ENCODE measurements around the gene RAP1GDS1. TPM values are rescaled to one million over a fixed set of nuclear protein-coding genes. Genes with fewer than 3 reads are reported as not detected.
"Not testable (repeated sequence)": the region's sequence is repeated elsewhere in the genome, so short reads cannot be mapped to it uniquely, and the experiment has no call there.

RAP1GDS1 gene
- polyA plus RNA-seq, 4 donors: 11.3 to 22.8 (median 20.1) TPM

- DNase-seq (no peak), FAIRE-seq (no peak)
- no peaks in the 10 kb centered on the region for H3K27me3 ChIP-seq (ENCODE audit: control insufficient read depth in 3 of 3, insufficient read depth in 3 of 3, low read length in 3 of 3)
- no peaks in the 10 kb centered on the region for H3K4me1 ChIP-seq (ENCODE audit: control insufficient read depth in 3 of 3, insufficient read depth in 2 of 3, low read depth in 1 of 3, low read length in 2 of 3)
- H3K36me3 ChIP-seq (ENCODE audit: control insufficient read depth in 3 of 3, insufficient read depth in 2 of 3, low read depth in 1 of 3, low read length in 3 of 3): peaks cover 4 to 11% (median 7%) of the 10 kb centered on the region in 3 donors
- no peak overlapping the region for H3K4me3 ChIP-seq (ENCODE audit: low read depth in 1 of 3, low read length in 3 of 3)
- 96 to 97% (median 97%) methylated on average over 6 of the region's 6 CpGs for WGBS, 3 donors
- no peaks in the 10 kb centered on the region for H3K9me3 ChIP-seq (ENCODE audit: control insufficient read depth in 2 of 2, insufficient read depth in 1 of 2, low read depth in 1 of 2, low read length in 1 of 2)
- H3K27ac ChIP-seq (ENCODE audit: low read depth in 1 of 3, low read length in 2 of 3): no peak overlapping the region
These were observed 173.6 kb downstream of the RAP1GDS1 start for GRCh38 chr4:98434816-98435215.

GRCh38 chr4:98444371-98444770, 183.2 kb downstream of the RAP1GDS1 start:
- no peaks in the 10 kb centered on the region for H3K27me3 ChIP-seq (ENCODE audit: control insufficient read depth in 3 of 3, insufficient read depth in 3 of 3, low read length in 3 of 3)
- no peaks in the 10 kb centered on the region for H3K4me1 ChIP-seq (ENCODE audit: control insufficient read depth in 3 of 3, insufficient read depth in 2 of 3, low read depth in 1 of 3, low read length in 2 of 3)
- no peaks in the 10 kb centered on the region for H3K9me3 ChIP-seq (ENCODE audit: control insufficient read depth in 2 of 2, insufficient read depth in 1 of 2, low read depth in 1 of 2, low read length in 1 of 2)
- H3K36me3 ChIP-seq (ENCODE audit: control insufficient read depth in 3 of 3, insufficient read depth in 2 of 3, low read depth in 1 of 3, low read length in 3 of 3): peaks cover 0 to 8% (median 4%) of the 10 kb centered on the region in 3 donors
- no peak overlapping the region for H3K4me3 ChIP-seq (ENCODE audit: low read depth in 1 of 3, low read length in 3 of 3)
- no peak overlapping the region for H3K27ac ChIP-seq (ENCODE audit: low read depth in 1 of 3, low read length in 2 of 3)
- no peak for DNase-seq
- FAIRE-seq: no peak

- FAIRE-seq (no peak), DNase-seq (peak in 1 of 2 donors; percentile 62)
- Histone ChIP-seq H3K4me1 (ENCODE audit: control insufficient read depth in 3 of 3, insufficient read depth in 2 of 3, low read depth in 1 of 3, low read length in 2 of 3) (no peaks in the 10 kb centered on the region), H3K36me3 (ENCODE audit: control insufficient read depth in 3 of 3, insufficient read depth in 2 of 3, low read depth in 1 of 3, low read length in 3 of 3) (peaks cover 0 to 4% (median 2%) of the 10 kb centered on the region in 3 donors), H3K4me3 (ENCODE audit: low read depth in 1 of 3, low read length in 3 of 3) (no peak overlapping the region), H3K9me3 (ENCODE audit: control insufficient read depth in 2 of 2, insufficient read depth in 1 of 2, low read depth in 1 of 2, low read length in 1 of 2) (no peaks in the 10 kb centered on the region), H3K27ac (ENCODE audit: low read depth in 1 of 3, low read length in 2 of 3) (peak overlapping the region in 2 of 3 donors; percentile 49 to 83), H3K27me3 (ENCODE audit: control insufficient read depth in 3 of 3, insufficient read depth in 3 of 3, low read length in 3 of 3) (no peaks in the 10 kb centered on the region)
- WGBS, 3 donors: 68 to 79% (median 71%) methylated on average over 10 of the region's 10 CpGs
These were observed 185.6 kb downstream of the RAP1GDS1 start for GRCh38 chr4:98446499-98447375.

GRCh38 chr4:98447648-98448047, 186.5 kb downstream of the RAP1GDS1 start:
- no peak overlapping the region for H3K4me3 ChIP-seq (ENCODE audit: low read depth in 1 of 3, low read length in 3 of 3)
- WGBS, 3 donors: 85 to 89% (median 85%) methylated on average over 5 of the region's 5 CpGs
- FAIRE-seq (no peak), DNase-seq (no peak)
- no peaks in the 10 kb centered on the region for H3K27me3 ChIP-seq (ENCODE audit: control insufficient read depth in 3 of 3, insufficient read depth in 3 of 3, low read length in 3 of 3)
- H3K4me1 ChIP-seq (ENCODE audit: control insufficient read depth in 3 of 3, insufficient read depth in 2 of 3, low read depth in 1 of 3, low read length in 2 of 3): no peaks in the 10 kb centered on the region
- H3K36me3 ChIP-seq (ENCODE audit: control insufficient read depth in 3 of 3, insufficient read depth in 2 of 3, low read depth in 1 of 3, low read length in 3 of 3): peaks cover 0 to 2% (median 0%) of the 10 kb centered on the region in 3 donors
- peaks cover 0 to 6% of the 10 kb centered on the region in 2 donors for H3K9me3 ChIP-seq (ENCODE audit: control insufficient read depth in 2 of 2, insufficient read depth in 1 of 2, low read depth in 1 of 2, low read length in 1 of 2)
- H3K27ac ChIP-seq (ENCODE audit: low read depth in 1 of 3, low read length in 2 of 3): peak overlapping the region in 1 of 3 donors; percentile 36

GRCh38 chr4:98448908-98449307, 187.7 kb downstream of the RAP1GDS1 start:
- no peak overlapping the region for H3K27ac ChIP-seq (ENCODE audit: low read depth in 1 of 3, low read length in 2 of 3)
- FAIRE-seq: no peak
- no peaks in the 10 kb centered on the region for H3K27me3 ChIP-seq (ENCODE audit: control insufficient read depth in 3 of 3, insufficient read depth in 3 of 3, low read length in 3 of 3)
- peaks cover 0 to 6% of the 10 kb centered on the region in 2 donors for H3K9me3 ChIP-seq (ENCODE audit: control insufficient read depth in 2 of 2, insufficient read depth in 1 of 2, low read depth in 1 of 2, low read length in 1 of 2)
- no peak overlapping the region for H3K4me3 ChIP-seq (ENCODE audit: low read depth in 1 of 3, low read length in 3 of 3)
- DNase-seq: peak in 1 of 2 donors; percentile 40
- H3K36me3 ChIP-seq (ENCODE audit: control insufficient read depth in 3 of 3, insufficient read depth in 2 of 3, low read depth in 1 of 3, low read length in 3 of 3): no peaks in the 10 kb centered on the region
- no peaks in the 10 kb centered on the region for H3K4me1 ChIP-seq (ENCODE audit: control insufficient read depth in 3 of 3, insufficient read depth in 2 of 3, low read depth in 1 of 3, low read length in 2 of 3)

GRCh38 chr4:98452091-98452490, 190.9 kb downstream of the RAP1GDS1 start:
- DNase-seq (no peak), FAIRE-seq (no peak)
- H3K27me3 ChIP-seq (ENCODE audit: control insufficient read depth in 3 of 3, insufficient read depth in 3 of 3, low read length in 3 of 3): no peaks in the 10 kb centered on the region
- H3K4me3 ChIP-seq (ENCODE audit: low read depth in 1 of 3, low read length in 3 of 3): no peak overlapping the region
- no peaks in the 10 kb centered on the region for H3K36me3 ChIP-seq (ENCODE audit: control insufficient read depth in 3 of 3, insufficient read depth in 2 of 3, low read depth in 1 of 3, low read length in 3 of 3)
- peaks cover 0 to 6% of the 10 kb centered on the region in 2 donors for H3K9me3 ChIP-seq (ENCODE audit: control insufficient read depth in 2 of 2, insufficient read depth in 1 of 2, low read depth in 1 of 2, low read length in 1 of 2)
- no peaks in the 10 kb centered on the region for H3K4me1 ChIP-seq (ENCODE audit: control insufficient read depth in 3 of 3, insufficient read depth in 2 of 3, low read depth in 1 of 3, low read length in 2 of 3)
- H3K27ac ChIP-seq (ENCODE audit: low read depth in 1 of 3, low read length in 2 of 3): no peak overlapping the region
- WGBS, 3 donors: 83 to 87% (median 84%) methylated on average over 3 of the region's 3 CpGs

DNA sequence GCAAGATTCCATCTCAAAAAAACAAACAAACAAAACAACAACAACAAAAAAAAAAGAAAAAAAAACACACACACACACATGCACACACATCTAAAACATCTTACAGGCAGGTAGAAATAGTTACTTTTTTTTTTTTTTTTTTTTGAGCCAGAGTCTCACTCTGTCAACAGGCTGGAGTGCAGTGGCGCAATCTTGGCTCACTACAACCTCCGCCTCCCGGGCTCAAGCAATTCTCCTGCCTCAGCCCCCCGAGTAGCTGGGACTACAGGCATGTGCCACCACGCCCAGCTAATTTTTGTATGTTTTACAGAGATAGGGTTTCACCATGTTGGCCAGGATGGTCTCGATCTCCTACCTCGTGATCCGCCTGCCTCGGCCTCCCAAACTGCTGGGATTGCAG, 196.2 kb downstream of the RAP1GDS1 start:
- not testable (repeated sequence) for H3K4me3 ChIP-seq (ENCODE audit: low read depth in 1 of 3, low read length in 3 of 3); FAIRE-seq; H3K27me3 ChIP-seq (ENCODE audit: control insufficient read depth in 3 of 3, insufficient read depth in 3 of 3, low read length in 3 of 3); H3K4me1 ChIP-seq (ENCODE audit: control insufficient read depth in 3 of 3, insufficient read depth in 2 of 3, low read depth in 1 of 3, low read length in 2 of 3); H3K27ac ChIP-seq (ENCODE audit: low read depth in 1 of 3, low read length in 2 of 3); H3K9me3 ChIP-seq (ENCODE audit: control insufficient read depth in 2 of 2, insufficient read depth in 1 of 2, low read depth in 1 of 2, low read length in 1 of 2); DNase-seq; H3K36me3 ChIP-seq (ENCODE audit: control insufficient read depth in 3 of 3, insufficient read depth in 2 of 3, low read depth in 1 of 3, low read length in 3 of 3)
- 90 to 96% (median 94%) methylated on average over 9 of the region's 9 CpGs for WGBS, 3 donors

DNA sequence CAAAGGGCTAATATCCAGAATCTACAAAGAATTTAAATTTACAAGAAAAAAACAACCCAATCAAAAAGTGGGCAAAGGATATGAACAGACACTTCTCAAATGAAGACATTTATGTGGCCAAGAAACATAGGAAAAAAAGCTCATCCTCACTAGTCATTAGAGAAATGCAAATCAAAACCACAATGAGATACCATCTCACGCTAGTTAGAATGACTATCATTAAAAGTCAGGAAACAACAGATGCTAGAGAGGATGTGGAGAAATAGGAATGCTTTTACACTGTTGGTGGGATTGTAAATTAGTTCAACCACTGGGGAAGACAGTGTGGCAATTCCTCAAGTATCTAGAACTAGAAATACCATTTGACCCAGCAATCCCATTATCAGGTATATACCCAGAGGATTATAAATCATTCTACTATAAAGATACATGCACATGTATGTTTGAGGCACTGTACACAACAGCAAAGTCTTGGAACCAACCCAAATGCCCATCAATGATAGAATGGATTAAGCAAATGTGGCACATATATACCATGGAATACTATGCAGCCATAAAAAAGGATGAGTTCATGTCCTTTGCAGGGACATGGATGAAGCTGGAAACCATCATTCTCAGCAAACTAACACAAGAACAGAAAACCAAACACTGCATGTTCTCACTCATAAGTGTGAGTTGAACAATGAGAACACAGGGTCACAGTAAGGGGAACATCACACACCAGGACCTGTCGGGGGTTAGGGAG, 200.1 kb downstream of the RAP1GDS1 start:
- not testable (repeated sequence) for H3K4me3 ChIP-seq (ENCODE audit: low read depth in 1 of 3, low read length in 3 of 3); H3K4me1 ChIP-seq (ENCODE audit: control insufficient read depth in 3 of 3, insufficient read depth in 2 of 3, low read depth in 1 of 3, low read length in 2 of 3); H3K27ac ChIP-seq (ENCODE audit: low read depth in 1 of 3, low read length in 2 of 3); H3K27me3 ChIP-seq (ENCODE audit: control insufficient read depth in 3 of 3, insufficient read depth in 3 of 3, low read length in 3 of 3); FAIRE-seq; H3K36me3 ChIP-seq (ENCODE audit: control insufficient read depth in 3 of 3, insufficient read depth in 2 of 3, low read depth in 1 of 3, low read length in 3 of 3); DNase-seq; H3K9me3 ChIP-seq (ENCODE audit: control insufficient read depth in 2 of 2, insufficient read depth in 1 of 2, low read depth in 1 of 2, low read length in 1 of 2)
- WGBS, 3 donors: 85 to 95% (median 88%) methylated on average over 2 of the region's 2 CpGs
